Cardiac fibroblast (primary cell): Measurements from ENCODE around the gene IRF4.
A peak's percentile ranks its signal among the peaks of the same experiment; 100 is the strongest.
"Not testable (repeated sequence)": the region's sequence is repeated elsewhere in the genome, so short reads cannot be mapped to it uniquely, and the experiment has no call there.

Source experiments
- DNase-seq, 2 donors: peaks; one replicate each; pipeline versions ENCODE4 v3.0.0 to v3.0.0-alpha.2; 2010; ENCODE audit warnings: low read depth in 2 of 2
- H3K4me3 ChIP-seq, 2 donors: replicated peaks in 1 of 2; 1 replicate in 1 of 2; 2 replicates in 1 of 2; pipeline ENCODE4 v1.5.1; 2011; ENCODE audit warnings: low read depth in 2 of 2, low read length in 2 of 2, mild to moderate bottlenecking in 2 of 2, moderate library complexity in 1 of 2
- TF ChIP-seq, protein P1 (sequence below): IDR thresholded peaks from one replicate; pipeline ENCODE4 v1.5.1; 2011; ENCODE audit warnings: low read depth, mild to moderate bottlenecking, low read length, inconsistent platforms

The IRF4 gene

DNA sequence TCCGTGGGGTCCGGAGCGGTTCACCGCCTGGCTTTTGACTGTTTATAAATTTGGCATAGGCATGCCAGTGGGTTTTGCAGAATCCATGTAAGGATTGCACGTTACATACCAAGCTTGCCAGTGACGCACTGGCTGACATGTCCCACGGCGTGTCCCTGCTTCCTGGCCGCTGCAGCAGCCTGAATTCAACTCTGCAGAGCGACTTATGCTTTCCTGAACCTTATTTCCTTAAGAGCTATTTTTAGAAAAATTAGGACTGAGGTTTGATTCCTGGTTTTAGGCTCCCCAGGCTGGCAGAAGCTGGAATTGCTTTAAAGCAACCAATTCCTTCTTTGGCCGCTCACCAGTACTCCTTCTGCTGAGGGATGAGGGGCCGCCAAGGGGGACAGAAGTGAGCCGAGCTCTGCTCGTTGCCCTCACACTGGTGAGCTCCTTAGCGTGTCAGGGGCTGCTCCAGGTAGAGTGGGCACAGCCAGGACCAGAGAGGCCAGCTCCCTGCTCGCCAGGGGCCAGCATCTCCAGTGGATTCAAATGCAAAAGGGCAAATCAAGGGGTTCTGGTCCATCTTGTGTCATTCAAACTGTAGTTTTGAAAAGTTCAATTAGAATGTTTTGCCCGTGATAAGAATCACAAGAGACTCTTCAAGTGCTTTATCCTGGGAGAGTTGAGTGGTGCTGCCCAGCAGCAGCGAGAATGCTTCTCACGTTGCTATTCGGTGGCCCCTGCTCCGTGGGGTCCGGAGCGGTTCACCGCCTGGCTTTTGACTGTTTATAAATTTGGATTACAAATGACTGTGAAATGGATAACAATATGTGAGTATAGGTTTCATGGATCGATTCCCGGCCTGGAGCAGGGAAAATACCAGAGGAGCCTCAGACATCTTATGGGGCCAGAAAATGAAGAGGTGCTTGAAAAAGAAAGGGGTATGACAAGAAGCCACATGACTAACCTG is 17.5 kb upstream of the IRF4 start:
- DNase-seq: peak; percentile 13 to 33
- TF ChIP-seq, protein P1, sequence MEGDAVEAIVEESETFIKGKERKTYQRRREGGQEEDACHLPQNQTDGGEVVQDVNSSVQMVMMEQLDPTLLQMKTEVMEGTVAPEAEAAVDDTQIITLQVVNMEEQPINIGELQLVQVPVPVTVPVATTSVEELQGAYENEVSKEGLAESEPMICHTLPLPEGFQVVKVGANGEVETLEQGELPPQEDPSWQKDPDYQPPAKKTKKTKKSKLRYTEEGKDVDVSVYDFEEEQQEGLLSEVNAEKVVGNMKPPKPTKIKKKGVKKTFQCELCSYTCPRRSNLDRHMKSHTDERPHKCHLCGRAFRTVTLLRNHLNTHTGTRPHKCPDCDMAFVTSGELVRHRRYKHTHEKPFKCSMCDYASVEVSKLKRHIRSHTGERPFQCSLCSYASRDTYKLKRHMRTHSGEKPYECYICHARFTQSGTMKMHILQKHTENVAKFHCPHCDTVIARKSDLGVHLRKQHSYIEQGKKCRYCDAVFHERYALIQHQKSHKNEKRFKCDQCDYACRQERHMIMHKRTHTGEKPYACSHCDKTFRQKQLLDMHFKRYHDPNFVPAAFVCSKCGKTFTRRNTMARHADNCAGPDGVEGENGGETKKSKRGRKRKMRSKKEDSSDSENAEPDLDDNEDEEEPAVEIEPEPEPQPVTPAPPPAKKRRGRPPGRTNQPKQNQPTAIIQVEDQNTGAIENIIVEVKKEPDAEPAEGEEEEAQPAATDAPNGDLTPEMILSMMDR: no peak
- H3K4me3 ChIP-seq: no peak overlapping the region

- no peak for DNase-seq
- TF ChIP-seq, protein P1: no peak
Observed at GRCh38 chr6:374956-375355, 16.6 kb upstream of the IRF4 start.

GRCh38 chr6:376827-377640 is 14.5 kb upstream of the IRF4 start:
- TF ChIP-seq, protein P1: no peak
- H3K4me3 ChIP-seq: no peak overlapping the region
- no peak for DNase-seq

More at GRCh38 chr6:374956-375355, 16.6 kb upstream of the IRF4 start:
- no peak overlapping the region for H3K4me3 ChIP-seq

DNA sequence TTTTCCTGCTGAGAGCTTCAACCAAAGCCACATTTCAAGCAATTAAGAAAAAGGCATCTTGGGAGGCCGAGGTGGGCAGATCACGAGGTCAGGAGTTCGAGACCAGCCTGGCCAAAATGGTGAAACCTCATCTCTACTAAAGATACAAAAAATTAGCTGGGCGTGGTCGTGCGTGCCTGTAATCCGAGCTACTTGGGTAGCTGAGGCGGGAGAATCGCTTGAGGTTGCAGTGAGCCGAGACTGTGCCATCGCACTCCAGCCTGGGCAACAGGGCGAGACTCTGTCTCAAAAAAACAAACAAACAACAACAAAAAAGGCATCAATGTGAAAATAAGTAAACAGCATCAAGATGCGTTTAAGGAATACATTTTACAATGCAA is 13.9 kb upstream of the IRF4 start:
- DNase-seq, H3K4me3 ChIP-seq: not testable (repeated sequence)

GRCh38 chr6:378090-378957 is 13.2 kb upstream of the IRF4 start:
- no peak for DNase-seq
- no peak overlapping the region for H3K4me3 ChIP-seq
- TF ChIP-seq, protein P1: no peak

GRCh38 chr6:378958-379409 is 12.6 kb upstream of the IRF4 start:
- H3K4me3 ChIP-seq: no peak overlapping the region
- DNase-seq: no peak
- TF ChIP-seq, protein P1: no peak
